MM.1S (cell line): ENCODE measurements around the gene CERS1.

Experiments used
- CTCF ChIP-seq: fragments of 300-600 bp; sonication (generic); IDR thresholded peaks from 2 replicates; pipeline ENCODE4 v1.5.1; 2016; ENCODE audit warnings: antibody characterized with exemption, low read length, mixed read lengths
- EZH2 ChIP-seq: fragments of 300-600 bp; sonication (generic); optimal IDR thresholded peaks from 2 replicates; pipeline ENCODE3; 2017; ENCODE audit warnings: low read depth, mild to moderate bottlenecking, antibody characterized with exemption, low read length, mixed read lengths

- TF ChIP-seq CTCF, result no peak
- no peak for TF ChIP-seq EZH2
Measured at GRCh38 chr19:18845961-18846360, 50.0 kb downstream of the CERS1 start.
